RWPE2 (cell line): ENCODE measurements around the gene CNTNAP2.

ENCODE experiments used
- ATAC-seq: fragments of 200-7000 bp; cut with Tn5 transposase; 3 replicates; pipeline ENCODE4 v1.9.1; 2021; ENCODE audit warnings: low read depth
- DNase-seq: peaks from one replicate; pipeline ENCODE4 v3.0.0-alpha.2; 2020; ENCODE audit warnings: low spot score
- H3K27ac ChIP-seq: fragments of 450-650 bp; 2 replicates; pipeline ENCODE4 v1.5.1; 2017; ENCODE audit warnings: mild to moderate bottlenecking; ENCODE audit not compliant: poor library complexity, severe bottlenecking
- H3K27me3 ChIP-seq: fragments of 250-450 bp; sonication (Bioruptor Pico); 2 replicates; pipeline ENCODE4 v1.5.1; 2021; ENCODE audit warnings: mild to moderate bottlenecking, moderate library complexity; ENCODE audit not compliant: insufficient read depth, poor library complexity, severe bottlenecking
- H3K36me3 ChIP-seq: fragments of 250-450 bp; sonication (Bioruptor Pico); 2 replicates; pipeline ENCODE4 v1.5.1; 2020; ENCODE audit warnings: low read depth, mild to moderate bottlenecking, moderate library complexity
- H3K4me1 ChIP-seq: fragments of 250-450 bp; sonication (Bioruptor Pico); 2 replicates; pipeline ENCODE4 v1.5.1; 2021; ENCODE audit warnings: mild to moderate bottlenecking, moderate library complexity; ENCODE audit not compliant: insufficient read depth, poor library complexity, severe bottlenecking
- H3K4me3 ChIP-seq: fragments of 250-450 bp; sonication (Bioruptor Pico); 2 replicates; pipeline ENCODE4 v1.5.1; 2021; ENCODE audit warnings: mild to moderate bottlenecking, moderate library complexity; ENCODE audit not compliant: severe bottlenecking
- H3K9me3 ChIP-seq: fragments of 250-450 bp; sonication (Bioruptor Pico); 2 replicates; pipeline ENCODE4 v1.5.1; 2021; ENCODE audit warnings: mild to moderate bottlenecking, moderate library complexity; ENCODE audit not compliant: severe bottlenecking
- TF ChIP-seq, protein P1 (sequence below): fragments of 450-650 bp; IDR thresholded peaks from one replicate; pipeline ENCODE4 v1.5.1; 2017; ENCODE audit warnings: mild to moderate bottlenecking, moderate library complexity; ENCODE audit not compliant: poor library complexity, severe bottlenecking

Gene CNTNAP2

DNA sequence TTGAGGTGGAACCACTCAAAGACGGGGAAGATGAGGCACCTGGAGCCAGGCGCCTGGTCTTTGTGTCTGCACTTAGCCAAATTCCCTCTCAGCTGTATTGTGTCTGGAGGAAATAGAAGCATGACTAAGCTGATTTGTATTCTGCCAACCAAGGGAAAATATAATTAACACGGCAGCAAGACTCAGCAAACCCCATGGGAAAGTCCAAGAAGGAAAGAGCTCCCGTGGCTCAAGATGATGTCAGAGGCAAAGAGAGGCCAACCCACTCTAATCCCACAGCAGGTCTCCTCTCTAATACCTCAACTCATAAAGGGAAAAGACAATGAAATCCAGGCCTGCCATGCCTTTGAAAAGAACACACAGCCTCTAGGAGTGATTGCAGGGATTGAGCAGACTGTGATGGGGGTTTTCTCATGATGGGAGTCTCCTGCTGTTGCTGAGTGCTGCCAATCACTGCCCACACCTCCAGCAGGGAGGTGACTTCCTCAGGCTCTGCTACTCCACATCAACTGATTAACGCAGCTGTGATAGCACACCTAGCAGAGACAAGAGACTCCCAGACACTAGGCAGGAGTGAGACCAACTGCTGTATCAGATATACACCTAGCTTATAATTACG lies 2218.5 kb downstream of the CNTNAP2 start:
- TF ChIP-seq, protein P1, sequence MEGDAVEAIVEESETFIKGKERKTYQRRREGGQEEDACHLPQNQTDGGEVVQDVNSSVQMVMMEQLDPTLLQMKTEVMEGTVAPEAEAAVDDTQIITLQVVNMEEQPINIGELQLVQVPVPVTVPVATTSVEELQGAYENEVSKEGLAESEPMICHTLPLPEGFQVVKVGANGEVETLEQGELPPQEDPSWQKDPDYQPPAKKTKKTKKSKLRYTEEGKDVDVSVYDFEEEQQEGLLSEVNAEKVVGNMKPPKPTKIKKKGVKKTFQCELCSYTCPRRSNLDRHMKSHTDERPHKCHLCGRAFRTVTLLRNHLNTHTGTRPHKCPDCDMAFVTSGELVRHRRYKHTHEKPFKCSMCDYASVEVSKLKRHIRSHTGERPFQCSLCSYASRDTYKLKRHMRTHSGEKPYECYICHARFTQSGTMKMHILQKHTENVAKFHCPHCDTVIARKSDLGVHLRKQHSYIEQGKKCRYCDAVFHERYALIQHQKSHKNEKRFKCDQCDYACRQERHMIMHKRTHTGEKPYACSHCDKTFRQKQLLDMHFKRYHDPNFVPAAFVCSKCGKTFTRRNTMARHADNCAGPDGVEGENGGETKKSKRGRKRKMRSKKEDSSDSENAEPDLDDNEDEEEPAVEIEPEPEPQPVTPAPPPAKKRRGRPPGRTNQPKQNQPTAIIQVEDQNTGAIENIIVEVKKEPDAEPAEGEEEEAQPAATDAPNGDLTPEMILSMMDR = no peak
- ATAC-seq = peak; percentile 73
- Histone ChIP-seq H3K4me3 (no peak overlapping the region), H3K27me3 (peaks cover 22% of the 10 kb centered on the region), H3K27ac (peak overlapping the region; percentile 38), H3K9me3 (no peaks in the 10 kb centered on the region), H3K4me1 (peaks cover 35% of the 10 kb centered on the region), H3K36me3 (no peaks in the 10 kb centered on the region)
- no peak for DNase-seq

DNA sequence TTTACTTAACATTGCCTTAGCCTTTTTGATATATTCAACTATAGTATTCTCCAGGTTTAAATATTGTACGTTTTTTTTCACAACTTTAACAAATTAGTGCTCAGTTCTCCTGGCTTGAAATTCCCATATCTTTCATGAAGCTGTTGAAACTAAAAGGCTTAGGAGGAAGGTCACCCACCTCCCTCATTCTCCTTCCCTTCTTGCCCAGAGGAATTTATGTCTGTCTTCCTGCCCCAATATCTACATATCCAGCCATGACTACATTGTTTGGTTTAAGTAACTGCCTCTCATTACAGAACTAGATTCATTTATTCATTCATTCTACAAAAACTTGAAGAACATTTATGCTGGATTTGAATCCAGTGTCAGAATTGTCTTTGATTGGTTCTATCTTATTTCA lies 2219.2 kb downstream of the CNTNAP2 start:
- Histone ChIP-seq H3K27ac (peak overlapping the region; percentile 38), H3K9me3 (no peaks in the 10 kb centered on the region), H3K4me3 (no peak overlapping the region), H3K27me3 (peaks cover 29% of the 10 kb centered on the region), H3K36me3 (no peaks in the 10 kb centered on the region), H3K4me1 (peaks cover 35% of the 10 kb centered on the region)
- ATAC-seq = no peak
- TF ChIP-seq, protein P1 = no peak
- DNase-seq = no peak

DNA sequence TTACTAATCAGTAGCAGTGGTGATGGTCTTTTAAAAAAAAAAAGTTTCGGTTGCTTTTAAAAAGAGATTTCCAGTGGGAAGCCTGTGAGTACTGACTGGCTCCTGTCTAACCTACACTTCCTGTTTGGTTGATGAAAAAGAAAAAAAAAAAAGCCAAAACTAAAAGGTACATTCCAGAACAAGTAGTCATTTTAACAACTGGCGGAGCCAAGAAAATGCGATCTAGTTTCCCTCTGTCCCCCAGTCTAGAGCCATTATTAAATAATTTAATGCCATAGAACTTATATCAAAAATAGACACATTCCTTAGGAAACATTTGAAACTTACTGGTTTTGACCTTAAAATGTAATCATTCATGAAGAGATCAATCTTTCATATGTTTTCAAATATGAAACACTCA lies 2219.8 kb downstream of the CNTNAP2 start:
- Histone ChIP-seq H3K4me1 (peaks cover 35% of the 10 kb centered on the region), H3K27ac (peak overlapping the region; percentile 38), H3K4me3 (no peak overlapping the region), H3K9me3 (no peaks in the 10 kb centered on the region), H3K36me3 (no peaks in the 10 kb centered on the region), H3K27me3 (peaks cover 33% of the 10 kb centered on the region)
- ATAC-seq (no peak; the same call in 2 of the 3 replicates), DNase-seq (no peak)
- TF ChIP-seq, protein P1 = no peak

DNA sequence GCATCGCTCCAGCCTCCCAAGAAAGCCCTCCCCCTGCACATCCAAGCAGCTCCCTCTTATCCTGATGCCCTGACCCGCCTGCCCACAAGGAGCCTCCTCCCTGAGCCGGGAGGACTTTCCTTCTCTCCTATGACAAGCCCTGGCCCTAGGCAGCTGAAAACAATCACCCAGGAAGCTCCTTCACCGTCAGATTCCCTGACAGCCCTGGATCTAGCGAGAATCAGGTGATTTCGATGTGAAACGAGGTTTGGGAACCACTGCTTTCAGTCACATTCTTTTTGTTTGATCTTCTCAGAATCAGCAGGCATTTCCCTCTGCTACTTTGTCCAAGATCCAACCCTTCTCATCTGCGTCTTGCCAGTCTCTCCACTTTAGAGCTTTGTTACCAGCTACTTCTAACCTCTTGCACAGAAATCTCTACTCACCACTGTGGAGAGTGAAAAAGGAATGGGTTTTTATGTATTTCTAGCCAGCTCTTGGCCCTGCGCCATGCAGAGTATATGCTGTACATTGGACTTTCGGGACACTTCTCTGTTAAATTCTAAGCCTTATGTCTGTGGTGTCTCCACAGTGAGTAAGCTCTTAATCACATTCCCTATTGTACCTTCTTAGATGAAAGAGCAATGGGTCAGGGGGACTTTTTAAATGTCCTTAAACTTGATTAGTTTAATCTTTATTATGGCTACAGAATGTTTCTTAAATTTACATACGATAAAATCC lies 2220.8 kb downstream of the CNTNAP2 start:
- ATAC-seq (no peak), DNase-seq (no peak)
- Histone ChIP-seq H3K4me3 (no peak overlapping the region), H3K9me3 (no peaks in the 10 kb centered on the region), H3K27me3 (peaks cover 43% of the 10 kb centered on the region), H3K36me3 (no peaks in the 10 kb centered on the region), H3K27ac (no peak overlapping the region), H3K4me1 (peaks cover 35% of the 10 kb centered on the region)
- TF ChIP-seq, protein P1 = no peak
